ENCODE results near the gene PPP2R5B. TPM values are rescaled to one million over a fixed set of nuclear protein-coding genes. Genes with fewer than 3 reads are reported as not detected.

Gene PPP2R5B
- total RNA-seq, 2 experiments from 2014 or later: 9.7 to 11.9 TPM

DNA sequence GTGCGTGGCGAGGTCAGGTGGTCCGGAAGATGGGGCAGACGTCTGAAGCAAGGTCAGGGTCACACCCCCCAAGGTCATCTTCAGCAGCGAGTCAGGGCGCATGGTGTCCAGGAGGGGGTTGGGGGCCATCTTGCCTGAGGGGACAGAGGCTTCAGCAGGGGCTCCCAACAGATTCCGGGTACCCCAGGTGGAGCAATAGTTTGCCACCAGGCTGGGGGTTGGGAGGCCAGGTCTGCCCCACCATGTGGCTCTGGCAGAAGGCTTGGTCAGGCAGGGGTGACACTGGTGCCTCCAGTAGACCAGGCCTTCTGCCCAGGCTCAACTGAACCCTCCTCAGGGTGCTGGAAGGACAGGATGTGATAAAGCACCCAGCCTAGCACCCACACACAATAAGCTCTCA lies 13.3 kb upstream of the PPP2R5B start:
- H3K27ac Mint-ChIP-seq: no peak overlapping the region
- H3K4me1 Mint-ChIP-seq (ENCODE audit: low read depth): peaks cover 12% of the 10 kb centered on the region
- peaks cover 14% of the 10 kb centered on the region for H3K36me3 Mint-ChIP-seq
- H3K4me3 Mint-ChIP-seq: no peak overlapping the region
- intact Hi-C loops (cut with micrococcal nuclease): no loop called here
- CTCF ChIA-PET: interaction anchor here (1.4 kb wide), 1 partner anchor 23 kb away, joined by 5 read pairs; no protein-coding TSS in a partner anchor
- POLR2A ChIA-PET: no interaction called here
- no peaks in the 10 kb centered on the region for H3K27me3 Mint-ChIP-seq
- no peaks in the 10 kb centered on the region for H3K9me3 Mint-ChIP-seq
- DNase-seq: no peak

DNA sequence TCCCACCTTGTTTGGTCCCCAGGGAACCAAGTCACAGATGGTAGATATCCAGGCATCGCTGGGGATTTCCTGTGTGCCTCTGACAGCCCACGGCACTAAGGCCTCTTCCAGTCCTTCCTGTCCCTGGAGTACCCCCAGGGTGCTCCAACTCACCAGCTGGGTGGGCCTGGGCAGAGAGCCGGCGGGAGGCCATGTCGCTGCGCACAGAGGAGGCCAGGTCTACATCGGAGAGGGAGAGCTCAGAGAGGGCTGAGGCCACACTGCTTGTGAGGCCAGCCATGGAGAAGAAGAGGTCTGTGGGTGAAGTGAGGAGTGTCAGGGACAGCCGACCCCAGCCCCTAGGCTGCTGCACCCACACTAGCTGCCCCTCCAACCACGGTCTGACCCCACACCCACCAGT lies 12.8 kb upstream of the PPP2R5B start:
- Mint-ChIP-seq H3K27me3 (no peaks in the 10 kb centered on the region), H3K4me3 (no peak overlapping the region), H3K27ac (no peak overlapping the region), H3K4me1 (ENCODE audit: low read depth) (peaks cover 17% of the 10 kb centered on the region), H3K36me3 (peaks cover 12% of the 10 kb centered on the region), H3K9me3 (no peaks in the 10 kb centered on the region)
- POLR2A ChIA-PET: no interaction called here
- no peak for DNase-seq
- CTCF ChIA-PET: interaction anchor here (1.1 to 1.4 kb wide), 2 partner anchors 24 to 63 kb away, joined by 3 to 5 read pairs; no protein-coding TSS in a partner anchor
- intact Hi-C loops (cut with micrococcal nuclease): no loop called here

DNA sequence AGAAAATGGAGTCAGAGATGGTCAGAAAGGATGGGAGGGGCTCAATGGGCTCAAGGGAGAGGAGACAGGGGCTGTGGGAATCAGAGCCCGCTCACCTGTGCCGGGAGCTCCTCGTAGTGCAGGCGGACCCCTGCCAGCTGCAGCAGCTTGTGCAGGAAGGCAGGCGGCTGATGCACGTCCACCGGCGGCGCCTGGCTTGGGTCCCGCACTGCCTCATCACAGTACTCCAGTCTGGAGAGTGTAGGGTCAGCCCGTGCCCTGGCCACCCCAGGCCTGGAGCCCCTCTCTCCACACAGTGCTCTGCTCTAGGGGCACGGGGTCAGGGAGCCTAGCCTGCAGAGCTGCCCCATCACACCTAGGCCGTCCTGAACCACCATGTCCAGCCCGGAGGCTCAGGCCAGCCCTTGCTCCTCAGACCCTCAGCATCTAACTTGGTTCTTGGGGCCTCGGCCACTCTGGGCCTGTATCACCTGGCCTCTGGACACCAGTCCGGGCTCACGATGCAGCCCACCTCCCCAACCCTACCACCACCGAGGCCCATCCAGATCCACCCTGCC lies 11.2 kb upstream of the PPP2R5B start:
- ChIA-PET POLR2A (no interaction called here), CTCF (interaction anchor here (1.0 to 1.2 kb wide), 2 partner anchors 12 to 101 kb away, joined by 3 read pairs; partner anchors contain the start of gene ARL2)
- no peak for DNase-seq
- no peak overlapping the region for H3K4me3 Mint-ChIP-seq
- no peaks in the 10 kb centered on the region for H3K9me3 Mint-ChIP-seq
- peaks cover 26% of the 10 kb centered on the region for H3K4me1 Mint-ChIP-seq (ENCODE audit: low read depth)
- intact Hi-C loops (cut with micrococcal nuclease): no loop called here
- no peak overlapping the region for H3K27ac Mint-ChIP-seq
- no peaks in the 10 kb centered on the region for H3K27me3 Mint-ChIP-seq
- H3K36me3 Mint-ChIP-seq: peaks cover 9% of the 10 kb centered on the region

DNA sequence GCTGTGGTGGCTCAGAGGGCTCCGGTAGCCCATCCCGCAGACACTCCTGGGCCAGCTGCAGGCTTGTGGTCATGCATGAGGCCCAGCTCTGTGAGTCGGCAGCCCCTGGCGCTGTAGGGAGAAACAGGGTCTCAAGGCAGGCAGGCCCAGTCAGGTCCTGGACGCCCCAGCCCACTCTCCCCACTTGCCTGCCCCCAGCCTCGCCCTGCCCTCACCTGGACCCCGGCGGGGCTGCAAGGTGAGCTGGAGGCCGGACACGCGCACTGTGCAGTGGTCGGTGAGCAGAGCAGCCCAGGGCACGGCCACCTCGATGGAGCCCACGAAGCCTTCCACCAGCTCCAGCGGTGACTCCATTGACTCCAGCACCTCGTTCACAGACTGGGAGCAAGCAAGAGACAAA lies 10.4 kb upstream of the PPP2R5B start:
- H3K27ac Mint-ChIP-seq: no peak overlapping the region
- peaks cover 26% of the 10 kb centered on the region for H3K4me1 Mint-ChIP-seq (ENCODE audit: low read depth)
- peaks cover 5% of the 10 kb centered on the region for H3K36me3 Mint-ChIP-seq
- no peaks in the 10 kb centered on the region for H3K27me3 Mint-ChIP-seq
- H3K4me3 Mint-ChIP-seq: no peak overlapping the region
- intact Hi-C loops (cut with micrococcal nuclease): no loop called here
- ChIA-PET POLR2A (no interaction called here), CTCF (interaction anchor here (0.6 kb wide), 1 partner anchor 67 kb away, joined by 3 read pairs; no protein-coding TSS in a partner anchor)
- no peaks in the 10 kb centered on the region for H3K9me3 Mint-ChIP-seq
- DNase-seq: no peak

DNA sequence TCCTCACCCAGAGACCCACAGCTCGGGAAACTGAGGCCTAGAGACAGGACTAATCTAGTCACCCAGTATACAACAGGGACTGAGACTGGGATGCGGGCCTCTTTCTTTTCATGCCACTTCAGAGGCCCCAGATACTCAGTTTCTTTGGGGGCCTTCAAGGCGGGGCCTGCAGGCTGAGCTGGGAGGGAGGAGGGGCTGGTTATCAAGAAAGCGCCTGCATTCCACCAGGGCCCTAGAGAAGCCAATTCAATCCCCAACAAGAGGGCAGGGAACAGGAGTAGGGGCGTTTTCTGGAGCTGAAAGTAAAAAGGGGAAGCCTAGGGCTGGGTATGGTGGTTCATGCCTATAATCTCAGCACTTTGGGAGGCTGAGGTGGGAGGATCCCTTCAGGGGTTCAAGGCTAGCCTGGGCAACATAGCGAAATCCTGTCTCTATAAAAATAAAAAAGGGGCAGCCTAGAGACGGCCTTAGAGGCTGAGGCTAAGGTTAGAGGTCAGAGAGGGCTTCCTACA lies 9.1 kb upstream of the PPP2R5B start:
- Mint-ChIP-seq H3K9me3 (no peaks in the 10 kb centered on the region), H3K27ac (peak overlapping the region; percentile 86), H3K4me3 (peak overlapping the region; percentile 94), H3K4me1 (ENCODE audit: low read depth) (peaks cover 26% of the 10 kb centered on the region), H3K27me3 (no peaks in the 10 kb centered on the region), H3K36me3 (peaks cover 5% of the 10 kb centered on the region)
- ChIA-PET CTCF (interaction anchor here (0.8 to 2.5 kb wide), 3 partner anchors 68 to 99 kb away, joined by 4 to 6 read pairs (median 5); partner anchors contain the start of genes ARL2 and CDC42BPG), POLR2A (no interaction called here)
- DNase-seq: no peak
- intact Hi-C loops (cut with micrococcal nuclease): loop anchor here (5.0 kb wide), 1 partner anchor 57 kb away; the partner anchor contains the start of gene MAJIN

DNA sequence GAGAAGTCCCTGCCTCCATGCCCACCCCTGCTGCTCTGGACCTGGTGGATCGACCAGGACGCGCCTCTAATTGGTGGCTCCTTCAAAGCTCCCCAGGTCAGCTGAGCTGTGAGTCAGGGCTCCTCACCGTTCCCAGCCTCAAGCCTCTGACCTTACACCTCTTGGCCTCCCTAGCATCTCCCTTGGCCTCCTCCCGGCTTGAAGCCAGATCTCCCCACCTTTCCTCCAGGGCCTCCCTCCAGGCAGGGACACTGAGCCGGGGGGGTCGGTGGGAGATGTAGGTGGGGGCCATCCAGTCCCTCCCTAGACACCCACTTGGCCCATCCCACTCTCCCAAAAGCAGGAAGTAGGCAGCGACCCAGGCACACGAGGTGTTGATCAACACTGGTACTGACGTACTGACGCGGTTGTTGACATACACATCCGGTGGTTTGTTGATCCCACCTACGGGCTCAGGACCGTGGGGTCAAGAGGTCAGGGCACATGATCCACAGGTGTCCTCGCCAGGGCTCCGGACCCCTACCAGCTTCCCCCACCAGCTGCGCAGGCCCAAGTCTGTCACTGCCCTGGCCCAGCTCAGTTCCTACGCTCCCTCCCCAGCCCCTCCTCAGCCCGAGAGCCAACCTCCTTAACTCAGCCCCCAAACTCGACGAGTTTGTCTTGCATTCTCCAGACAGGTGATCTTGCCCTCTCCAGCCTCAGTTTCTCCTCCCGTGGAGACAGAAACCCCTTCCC lies 8.3 kb upstream of the PPP2R5B start:
- Mint-ChIP-seq H3K9me3 (no peaks in the 10 kb centered on the region), H3K36me3 (peaks cover 1% of the 10 kb centered on the region), H3K4me3 (peak overlapping the region; percentile 94), H3K27me3 (no peaks in the 10 kb centered on the region), H3K27ac (peak overlapping the region; percentile 86), H3K4me1 (ENCODE audit: low read depth) (peaks cover 26% of the 10 kb centered on the region)
- intact Hi-C loops (cut with micrococcal nuclease): loop anchor here (2.0 to 5.0 kb wide), 3 partner anchors 15 to 56 kb away; partner anchors contain the start of genes EHD1 and MAJIN
- ChIA-PET CTCF (interaction anchor here (1.2 to 2.5 kb wide), 2 partner anchors 68 to 72 kb away, joined by 5 to 6 read pairs; partner anchors contain the start of gene CDC42BPG), POLR2A (interaction anchor here (1.0 kb wide), 1 partner anchor 57 kb away, joined by 4 read pairs; no protein-coding TSS in a partner anchor)
- DNase-seq: peak; percentile 52

DNA sequence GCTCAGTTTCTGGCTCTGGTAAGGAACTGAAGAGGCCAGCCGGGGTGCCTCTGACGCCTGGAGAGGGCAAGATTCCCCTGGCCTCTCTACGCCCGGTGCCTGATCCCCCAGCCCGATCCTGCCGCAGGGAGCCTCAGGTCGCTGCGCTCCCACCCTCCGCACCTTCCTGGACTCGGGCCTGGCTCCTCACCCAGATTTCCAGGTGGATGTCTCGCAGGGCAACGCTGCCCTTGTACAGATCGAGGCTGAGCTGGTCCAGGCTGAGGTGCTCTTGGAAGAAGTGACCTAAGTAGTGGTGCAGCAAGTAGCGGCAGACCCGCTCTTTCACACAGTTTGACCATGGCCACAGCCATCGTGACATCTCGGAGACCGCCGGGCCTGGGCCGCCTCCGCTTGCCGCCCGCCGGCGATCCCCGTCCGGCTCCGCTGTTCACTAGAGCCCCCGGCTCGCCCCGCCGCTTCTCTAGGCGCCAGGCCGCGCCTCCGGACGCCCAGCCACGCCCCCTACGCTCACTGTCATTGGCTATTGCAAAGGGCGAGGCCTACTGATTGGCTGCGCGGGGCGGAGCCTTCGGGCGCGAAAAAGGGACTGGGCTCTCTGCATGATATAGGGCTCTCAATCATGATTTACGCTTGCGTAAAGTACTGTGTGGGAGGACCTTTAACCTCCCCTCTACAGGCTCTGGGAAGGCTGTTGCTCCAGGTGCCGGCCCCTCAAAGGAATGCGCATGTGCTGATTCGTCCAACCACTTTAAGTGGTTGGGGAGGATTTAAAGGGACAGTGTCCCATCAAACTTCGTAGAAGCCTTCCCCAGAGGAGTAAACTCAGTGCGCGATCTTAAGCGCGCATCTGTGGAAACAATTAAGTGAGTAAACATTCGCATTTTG lies 7.5 kb upstream of the PPP2R5B start, which contains the start of gene ATG2A:
ATG2A (minus strand) TSS at position 435 of the 888 bp plus-strand sequence; CDS start at position 361, 74 bp downstream.
- Mint-ChIP-seq H3K4me1 (ENCODE audit: low read depth) (peaks cover 26% of the 10 kb centered on the region), H3K36me3 (peaks cover 1% of the 10 kb centered on the region), H3K27me3 (no peaks in the 10 kb centered on the region), H3K4me3 (peak within 1 kb of the TSS; percentile 94), H3K27ac (peak within 1 kb of the TSS; percentile 86), H3K9me3 (no peaks in the 10 kb centered on the region)
- ChIA-PET POLR2A (interaction anchor here (1.0 kb wide), 1 partner anchor 58 kb away, joined by 4 read pairs; no protein-coding TSS in a partner anchor), CTCF (interaction anchor here (1.6 to 2.5 kb wide), 2 partner anchors 29 to 69 kb away, joined by 5 to 6 read pairs; no protein-coding TSS in a partner anchor)
- DNase-seq: peak; percentile 99
- intact Hi-C loops (cut with micrococcal nuclease): loop anchor here (1.0 to 5.0 kb wide), 6 partner anchors 8 to 110 kb away; partner anchors contain the start of genes ARL2, EHD1, MAJIN and SNX15

DNA sequence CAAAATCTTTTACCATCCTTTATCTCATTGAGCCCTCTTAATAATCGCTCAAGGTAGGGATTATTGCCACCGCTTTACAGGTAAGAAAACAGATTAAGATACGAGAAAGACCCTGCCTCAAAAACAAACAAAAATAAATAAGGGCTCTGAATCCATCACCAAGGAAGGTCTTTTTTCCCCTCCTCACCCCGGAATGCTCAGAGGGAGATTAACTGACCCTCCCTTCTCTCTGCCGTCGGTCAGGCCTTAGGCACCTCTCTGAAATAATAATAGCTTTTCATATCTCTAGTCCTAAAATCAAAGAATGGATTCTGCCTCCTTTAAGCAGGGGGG lies 6.9 kb upstream of the PPP2R5B start:
- peaks cover 26% of the 10 kb centered on the region for H3K4me1 Mint-ChIP-seq (ENCODE audit: low read depth)
- peak overlapping the region; percentile 72 for H3K27ac Mint-ChIP-seq
- ChIA-PET POLR2A (no interaction called here), CTCF (interaction anchor here (1.6 to 2.5 kb wide), 3 partner anchors 30 to 96 kb away, joined by 5 to 6 read pairs (median 6); partner anchors contain the start of gene ARL2)
- no peaks in the 10 kb centered on the region for H3K9me3 Mint-ChIP-seq
- no peak for DNase-seq
- peak overlapping the region; percentile 94 for H3K4me3 Mint-ChIP-seq
- peaks cover 1% of the 10 kb centered on the region for H3K36me3 Mint-ChIP-seq
- H3K27me3 Mint-ChIP-seq: no peaks in the 10 kb centered on the region
- intact Hi-C loops (cut with micrococcal nuclease): loop anchor here (1.0 to 5.0 kb wide), 6 partner anchors 8 to 110 kb away; partner anchors contain the start of genes ARL2, EHD1, MAJIN and SNX15

DNA sequence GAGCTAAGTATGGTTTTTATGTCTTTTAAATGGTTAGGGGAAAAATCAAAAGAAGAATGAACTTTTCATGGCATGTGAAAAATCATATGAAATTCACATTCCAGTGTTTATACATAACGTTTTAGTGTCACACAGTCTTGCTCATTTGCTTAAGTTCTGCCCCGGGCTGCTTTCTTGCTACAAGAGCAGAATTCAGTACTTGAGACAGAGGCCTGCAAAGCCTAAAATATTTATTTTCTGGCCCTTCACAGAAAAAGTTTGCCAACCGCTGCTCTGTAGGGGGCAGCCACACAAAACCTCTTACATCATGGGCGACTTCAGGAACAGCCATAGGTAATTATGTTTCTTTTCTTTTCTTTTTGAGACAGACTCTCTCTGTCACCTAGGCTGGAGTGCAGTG lies 6.5 kb upstream of the PPP2R5B start:
- Mint-ChIP-seq H3K4me1 (ENCODE audit: low read depth) (peaks cover 26% of the 10 kb centered on the region), H3K36me3 (peaks cover 1% of the 10 kb centered on the region), H3K9me3 (no peaks in the 10 kb centered on the region), H3K4me3 (peak overlapping the region; percentile 94), H3K27me3 (no peaks in the 10 kb centered on the region), H3K27ac (peak overlapping the region; percentile 72)
- ChIA-PET POLR2A (no interaction called here), CTCF (interaction anchor here (1.6 kb wide), 2 partner anchors 30 to 96 kb away, joined by 5 to 6 read pairs; partner anchors contain the start of gene ARL2)
- intact Hi-C loops (cut with micrococcal nuclease): loop anchor here (5.0 kb wide), 1 partner anchor 54 kb away; the partner anchor contains the start of gene MAJIN
- DNase-seq: peak; percentile 21

DNA sequence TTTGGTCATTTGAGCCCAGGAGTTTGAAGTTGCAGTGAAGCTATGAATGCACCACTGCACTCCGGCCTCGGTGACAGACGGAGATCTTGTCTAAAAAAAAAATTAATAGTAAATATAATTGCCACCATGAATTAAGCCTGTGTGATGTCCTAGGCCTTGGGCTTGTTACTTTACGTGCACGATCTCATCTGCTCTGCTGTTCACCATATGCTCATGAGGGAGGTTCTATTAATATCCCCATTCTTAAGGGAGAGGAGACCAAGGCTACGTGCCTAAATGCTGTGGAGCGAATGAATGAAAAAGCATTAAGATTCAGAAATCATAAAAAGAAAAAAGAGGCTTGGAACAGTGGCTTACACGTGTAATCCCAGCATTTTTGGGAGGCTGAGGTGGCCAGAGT lies 4.9 kb upstream of the PPP2R5B start:
- ChIA-PET CTCF (interaction anchor here (0.7 kb wide), 1 partner anchor 25 kb away, joined by 3 read pairs; no protein-coding TSS in a partner anchor), POLR2A (no interaction called here)
- Mint-ChIP-seq H3K9me3 (no peaks in the 10 kb centered on the region), H3K27ac (no peak overlapping the region), H3K36me3 (no peaks in the 10 kb centered on the region), H3K4me3 (no peak overlapping the region), H3K27me3 (no peaks in the 10 kb centered on the region), H3K4me1 (ENCODE audit: low read depth) (peaks cover 32% of the 10 kb centered on the region)
- intact Hi-C loops (cut with micrococcal nuclease): loop anchor here (5.0 kb wide), 1 partner anchor 53 kb away; the partner anchor contains the start of gene MAJIN
- no peak for DNase-seq

DNA sequence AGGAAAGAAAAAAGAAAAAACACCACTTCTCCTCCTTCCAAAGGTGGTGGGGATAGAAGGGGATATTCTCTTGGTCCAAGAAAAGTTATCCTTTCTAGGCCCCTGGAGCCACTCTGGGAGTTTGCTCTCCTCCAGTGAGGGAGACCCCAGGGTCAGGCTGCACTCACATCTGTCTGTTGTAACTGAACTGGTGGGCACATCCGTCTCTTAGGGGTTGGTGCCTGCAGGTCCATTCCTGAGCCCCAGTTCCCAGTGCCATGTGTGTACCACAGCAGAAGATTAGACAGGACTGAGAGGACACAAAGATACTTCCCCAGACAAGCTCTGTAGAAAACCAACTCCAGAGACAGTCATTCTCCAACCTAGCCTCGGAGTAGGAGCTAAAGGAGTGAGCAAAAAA lies 4.4 kb upstream of the PPP2R5B start:
- POLR2A ChIA-PET: no interaction called here
- Mint-ChIP-seq H3K9me3 (no peaks in the 10 kb centered on the region), H3K36me3 (no peaks in the 10 kb centered on the region), H3K4me1 (ENCODE audit: low read depth) (peaks cover 34% of the 10 kb centered on the region), H3K4me3 (no peak overlapping the region), H3K27me3 (no peaks in the 10 kb centered on the region), H3K27ac (no peak overlapping the region)
- CTCF ChIA-PET: no interaction called here
- no peak for DNase-seq
- intact Hi-C loops (cut with micrococcal nuclease): no loop called here

All from activated CD4-positive, alpha-beta memory T cell treated with anti-CD3 and anti-CD28 coated beads for 36 hours (primary cell).